Smooth muscle cell (in vitro differentiated cells): ENCODE results near the gene STPG4. TPM values are rescaled to one million over a fixed set of nuclear protein-coding genes. Genes with fewer than 3 reads are reported as not detected.

Experiments
- DNase-seq: peaks from one replicate; lab custom pipeline; 2025; ENCODE audit not compliant: unreplicated experiment; lab: John Stamatoyannopoulos, UW
- H2AFZ ChIP-seq: fragments of 200-600 bp; sonication (generic); 2 replicates; pipeline ENCODE4 v1.6.0; 2016; ENCODE audit warnings: antibody characterized with exemption, low read depth, mild to moderate bottlenecking
- H3F3A ChIP-seq: fragments of 200-600 bp; sonication (generic); 2 replicates; pipeline ENCODE4 v1.6.0; 2017; ENCODE audit warnings: antibody characterized with exemption, low read depth
- H3K27ac ChIP-seq: fragments of 200-600 bp; sonication (generic); 2 replicates; pipeline ENCODE4 v1.5.1; 2016; ENCODE audit warnings: low read depth, mild to moderate bottlenecking
- H3K27me3 ChIP-seq: fragments of 200-600 bp; sonication (generic); 2 replicates; pipeline ENCODE4 v1.6.1; 2016; ENCODE audit warnings: low read depth, mild to moderate bottlenecking
- H3K36me3 ChIP-seq: fragments of 200-600 bp; sonication (generic); 2 replicates; pipeline ENCODE4 v1.5.1; 2016; ENCODE audit warnings: low read depth
- H3K4me1 ChIP-seq: fragments of 200-600 bp; sonication (generic); 2 replicates; pipeline ENCODE4 v1.5.1; 2016; ENCODE audit warnings: low read depth
- H3K4me2 ChIP-seq: fragments of 200-600 bp; sonication (generic); 2 replicates; pipeline ENCODE4 v1.6.0; 2016; ENCODE audit warnings: mild to moderate bottlenecking
- H3K4me3 ChIP-seq: fragments of 200-600 bp; sonication (generic); 2 replicates; pipeline ENCODE4 v1.5.1; 2016; ENCODE audit warnings: mild to moderate bottlenecking
- H3K79me2 ChIP-seq: fragments of 200-600 bp; sonication (generic); 2 replicates; pipeline ENCODE4 v1.6.0; 2016; ENCODE audit warnings: low read depth, mild to moderate bottlenecking
- H3K9ac ChIP-seq: fragments of 200-600 bp; sonication (generic); 2 replicates; pipeline ENCODE4 v1.6.0; 2016; ENCODE audit warnings: low read depth
- H3K9me3 ChIP-seq: fragments of 200-600 bp; sonication (generic); replicated peaks from 2 replicates; pipeline ENCODE4 v1.5.1; 2016; ENCODE audit warnings: low read depth
- H4K20me1 ChIP-seq: fragments of 200-600 bp; sonication (generic); 2 replicates; pipeline ENCODE4 v1.6.0; 2016; ENCODE audit warnings: low read depth
- CTCF ChIP-seq: fragments of 200-600 bp; sonication (generic); IDR thresholded peaks from 2 replicates; pipeline ENCODE4 v1.5.1; 2017; ENCODE audit warnings: borderline replicate concordance, mild to moderate bottlenecking, antibody characterized with exemption; ENCODE audit not compliant: insufficient read depth, poor library complexity, severe bottlenecking
- WGBS: methylation state at CpG from one replicate; pipeline ENCODE4 v1.1.7; 2016; ENCODE audit warnings: low lambda C conversion rate; 5-methylcytosine and 5-hydroxymethylcytosine counted together
- polyA plus RNA-seq: library from polyadenylated mRNA; unstranded; fragments of >200 nt; fragmentation: Nextera tagmentation; extraction: Ambion mirVana; gene quantifications from 2 replicates; pipeline ENCODE4 v1.2.1, GENCODE V29; 2016
- total RNA-seq: library from RNA; depleted of rRNA; stranded (reverse); fragments of >200 nt; gene quantifications from 2 replicates; pipeline ENCODE4 v1.2.3, GENCODE V29; 2014

Gene STPG4
- total and polyA plus RNA-seq, 2 experiments from 2014 or later, result 0.54 TPM; not detected in 1

- no peaks in the 10 kb centered on the region for H3K36me3 ChIP-seq
- H4K20me1 ChIP-seq, result no peaks in the 10 kb centered on the region
- no peak overlapping the region for H3K4me2 ChIP-seq
- no peak overlapping the region for H2AFZ ChIP-seq
- peaks cover 20% of the 10 kb centered on the region for H3K4me1 ChIP-seq
- H3K27me3 ChIP-seq, result no peaks in the 10 kb centered on the region
- H3K27ac ChIP-seq, result no peak overlapping the region
- 58% methylated on average over 8 of the region's 8 CpGs for WGBS
- H3K9me3 ChIP-seq, result no peaks in the 10 kb centered on the region
- TF ChIP-seq CTCF, result no peak
- no peak for DNase-seq
- H3K9ac ChIP-seq, result no peak overlapping the region
- H3K79me2 ChIP-seq, result no peaks in the 10 kb centered on the region
- no peak overlapping the region for H3K4me3 ChIP-seq
- peaks cover 6% of the 10 kb centered on the region for H3F3A ChIP-seq
These were observed 114.0 kb downstream of the STPG4 start for GRCh38 chr2:47041063-47041462.

- Histone ChIP-seq H2AFZ (no peak overlapping the region), H3K79me2 (no peaks in the 10 kb centered on the region), H3K27me3 (no peaks in the 10 kb centered on the region), H3K9ac (no peak overlapping the region), H3K9me3 (no peaks in the 10 kb centered on the region), H3K4me2 (no peak overlapping the region), H3K27ac (no peak overlapping the region), H3K36me3 (no peaks in the 10 kb centered on the region), H3F3A (peaks cover 7% of the 10 kb centered on the region), H3K4me3 (no peak overlapping the region), H3K4me1 (peaks cover 25% of the 10 kb centered on the region), H4K20me1 (no peaks in the 10 kb centered on the region)
- DNase-seq, result no peak
- TF ChIP-seq CTCF, result no peak
- WGBS, result 94% methylated on average over 10 of the region's 10 CpGs
These were observed 114.5 kb downstream of the STPG4 start for GRCh38 chr2:47040651-47041050.

GRCh38 chr2:47039913-47040562, 115.1 kb downstream of the STPG4 start:
- no peak for DNase-seq
- H3K4me1 ChIP-seq, result peaks cover 31% of the 10 kb centered on the region

More at GRCh38 chr2:47039913-47040562, 115.1 kb downstream of the STPG4 start:
- Histone ChIP-seq H3K9me3 (no peaks in the 10 kb centered on the region), H3K27ac (no peak overlapping the region), H3K36me3 (no peaks in the 10 kb centered on the region), H3F3A (peaks cover 7% of the 10 kb centered on the region), H4K20me1 (no peaks in the 10 kb centered on the region), H3K4me3 (no peak overlapping the region), H2AFZ (no peak overlapping the region), H3K4me2 (no peak overlapping the region), H3K27me3 (no peaks in the 10 kb centered on the region), H3K79me2 (no peaks in the 10 kb centered on the region), H3K9ac (no peak overlapping the region)
- TF ChIP-seq CTCF, result no peak
- whole genome bisulfite sequencing, result 84% methylated on average over 15 of the region's 17 CpGs
